Hepatocyte (in vitro differentiated cells): ENCODE measurements around the gene TENM4.

Experiments
- EZH2 ChIP-seq: fragments of 200-600 bp; sonication (generic); IDR thresholded peaks from 2 replicates; pipeline ENCODE4 v1.6.1; 2016; ENCODE audit warnings: antibody characterized with exemption, mild to moderate bottlenecking, borderline replicate concordance
- EZH2phosphoT487 ChIP-seq: fragments of 200-600 bp; sonication (generic); IDR thresholded peaks from one replicate; pipeline ENCODE4 v1.6.1; 2018; ENCODE audit warnings: antibody characterized with exemption, mild to moderate bottlenecking, low read depth, moderate library complexity; ENCODE audit not compliant: unreplicated experiment, severe bottlenecking
- TF ChIP-seq, protein P1 (sequence below): fragments of 200-600 bp; sonication (generic); IDR thresholded peaks from 2 replicates; pipeline ENCODE4 v1.5.1; 2016; ENCODE audit warnings: antibody characterized with exemption, mild to moderate bottlenecking; ENCODE audit not compliant: poor library complexity

GRCh38 chr11:78770931-78771330, 669.9 kb downstream of the TENM4 start:
- TF ChIP-seq, protein P1, sequence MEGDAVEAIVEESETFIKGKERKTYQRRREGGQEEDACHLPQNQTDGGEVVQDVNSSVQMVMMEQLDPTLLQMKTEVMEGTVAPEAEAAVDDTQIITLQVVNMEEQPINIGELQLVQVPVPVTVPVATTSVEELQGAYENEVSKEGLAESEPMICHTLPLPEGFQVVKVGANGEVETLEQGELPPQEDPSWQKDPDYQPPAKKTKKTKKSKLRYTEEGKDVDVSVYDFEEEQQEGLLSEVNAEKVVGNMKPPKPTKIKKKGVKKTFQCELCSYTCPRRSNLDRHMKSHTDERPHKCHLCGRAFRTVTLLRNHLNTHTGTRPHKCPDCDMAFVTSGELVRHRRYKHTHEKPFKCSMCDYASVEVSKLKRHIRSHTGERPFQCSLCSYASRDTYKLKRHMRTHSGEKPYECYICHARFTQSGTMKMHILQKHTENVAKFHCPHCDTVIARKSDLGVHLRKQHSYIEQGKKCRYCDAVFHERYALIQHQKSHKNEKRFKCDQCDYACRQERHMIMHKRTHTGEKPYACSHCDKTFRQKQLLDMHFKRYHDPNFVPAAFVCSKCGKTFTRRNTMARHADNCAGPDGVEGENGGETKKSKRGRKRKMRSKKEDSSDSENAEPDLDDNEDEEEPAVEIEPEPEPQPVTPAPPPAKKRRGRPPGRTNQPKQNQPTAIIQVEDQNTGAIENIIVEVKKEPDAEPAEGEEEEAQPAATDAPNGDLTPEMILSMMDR = no peak
- TF ChIP-seq EZH2 = no peak
- TF ChIP-seq EZH2phosphoT487 = no peak
